ENCODE measurements around the gene DMD. TPM values are rescaled to one million over a fixed set of nuclear protein-coding genes. Genes with fewer than 3 reads are reported as not detected.

DMD gene
- total RNA-seq, 1 donor from 2014 or later = 22.2 TPM

DNA sequence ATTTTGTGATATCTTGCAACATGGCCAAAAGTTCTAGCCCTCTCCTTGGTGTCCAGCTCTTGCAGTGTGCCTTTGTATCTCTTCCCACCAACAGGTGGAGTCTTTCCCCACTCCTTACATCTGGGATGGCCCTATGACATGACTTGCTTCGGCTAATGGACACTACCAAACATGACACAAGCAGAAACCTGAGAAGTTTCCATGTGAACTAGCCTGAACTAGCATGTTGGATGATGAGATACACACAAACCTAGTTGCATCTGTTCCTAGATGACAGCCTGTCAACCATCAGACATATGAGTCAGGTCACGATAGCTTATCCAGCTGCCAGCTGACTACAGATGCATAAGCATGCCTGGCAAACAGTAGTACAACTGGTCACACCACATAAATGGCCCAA lies 1932.0 kb downstream of the DMD start:
- TF ChIP-seq, protein P1, sequence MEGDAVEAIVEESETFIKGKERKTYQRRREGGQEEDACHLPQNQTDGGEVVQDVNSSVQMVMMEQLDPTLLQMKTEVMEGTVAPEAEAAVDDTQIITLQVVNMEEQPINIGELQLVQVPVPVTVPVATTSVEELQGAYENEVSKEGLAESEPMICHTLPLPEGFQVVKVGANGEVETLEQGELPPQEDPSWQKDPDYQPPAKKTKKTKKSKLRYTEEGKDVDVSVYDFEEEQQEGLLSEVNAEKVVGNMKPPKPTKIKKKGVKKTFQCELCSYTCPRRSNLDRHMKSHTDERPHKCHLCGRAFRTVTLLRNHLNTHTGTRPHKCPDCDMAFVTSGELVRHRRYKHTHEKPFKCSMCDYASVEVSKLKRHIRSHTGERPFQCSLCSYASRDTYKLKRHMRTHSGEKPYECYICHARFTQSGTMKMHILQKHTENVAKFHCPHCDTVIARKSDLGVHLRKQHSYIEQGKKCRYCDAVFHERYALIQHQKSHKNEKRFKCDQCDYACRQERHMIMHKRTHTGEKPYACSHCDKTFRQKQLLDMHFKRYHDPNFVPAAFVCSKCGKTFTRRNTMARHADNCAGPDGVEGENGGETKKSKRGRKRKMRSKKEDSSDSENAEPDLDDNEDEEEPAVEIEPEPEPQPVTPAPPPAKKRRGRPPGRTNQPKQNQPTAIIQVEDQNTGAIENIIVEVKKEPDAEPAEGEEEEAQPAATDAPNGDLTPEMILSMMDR (IDR thresholded peaks at IDR 0.05; ENCODE audit: insufficient read depth, low read depth, low read length) = peak; percentile 29
- TF ChIP-seq EZH2 (IDR thresholded peaks at IDR 0.05; ENCODE audit: insufficient read depth, low read length) = no peak
- no peaks in the 10 kb centered on the region for H3K4me1 Mint-ChIP-seq (ENCODE audit: low read depth, unreplicated experiment)
- no peaks in the 10 kb centered on the region for H4K20me1 ChIP-seq (ENCODE audit: insufficient read depth, low read length)
- H3K4me2 ChIP-seq (ENCODE audit: low read length) = no peak overlapping the region
- no peaks in the 10 kb centered on the region for H3K36me3 ChIP-seq (ENCODE audit: insufficient read depth, low read length)
- no peak overlapping the region for H3K27ac Mint-ChIP-seq (ENCODE audit: unreplicated experiment)
- H3K36me3 Mint-ChIP-seq (ENCODE audit: low read depth, unreplicated experiment) = no peaks in the 10 kb centered on the region
- no peaks in the 10 kb centered on the region for H3K9me3 ChIP-seq (ENCODE audit: insufficient read depth, low read depth, low read length)
- H3K4me3 ChIP-seq (ENCODE audit: insufficient read depth, low read depth, low read length) = no peak overlapping the region
- no peak overlapping the region for H2AFZ ChIP-seq (ENCODE audit: low read depth, low read length)
- DNase-seq (ENCODE audit: low read depth) (no peak), FAIRE-seq (peak; percentile 88)
- H3K27ac ChIP-seq (ENCODE audit: low read depth, low read length) = no peak overlapping the region
- H3K9ac ChIP-seq (ENCODE audit: low read length) = no peak overlapping the region
- no peaks in the 10 kb centered on the region for H3K9me3 Mint-ChIP-seq (ENCODE audit: unreplicated experiment)
- H3K4me3 Mint-ChIP-seq (ENCODE audit: unreplicated experiment) = no peak overlapping the region
- H3K4me1 ChIP-seq (ENCODE audit: insufficient read depth, low read length) = no peaks in the 10 kb centered on the region
- no peaks in the 10 kb centered on the region for H3K27me3 Mint-ChIP-seq (ENCODE audit: low read depth, unreplicated experiment)
- no peaks in the 10 kb centered on the region for H3K79me2 ChIP-seq (ENCODE audit: insufficient read depth, low read length)
- no peaks in the 10 kb centered on the region for H3K27me3 ChIP-seq (ENCODE audit: insufficient read depth, low read length)

DNA sequence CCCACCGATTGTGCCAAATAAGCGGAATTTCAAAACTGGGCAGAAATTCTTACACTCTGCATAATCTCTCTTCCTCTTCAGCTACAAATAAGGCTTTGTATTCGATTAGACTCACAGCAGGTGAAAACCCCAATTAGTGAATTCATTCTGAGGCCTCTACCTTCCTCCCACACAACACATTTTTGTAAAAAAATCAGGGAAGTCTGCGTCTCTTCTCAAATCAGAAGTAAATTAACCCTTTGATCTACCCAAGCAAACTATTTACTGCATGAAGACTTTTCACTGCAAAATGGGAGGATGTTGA lies 1938.9 kb downstream of the DMD start:
- Mint-ChIP-seq H3K4me1 (ENCODE audit: low read depth, unreplicated experiment) (peaks cover 12% of the 10 kb centered on the region), H3K36me3 (ENCODE audit: low read depth, unreplicated experiment) (no peaks in the 10 kb centered on the region), H3K9me3 (ENCODE audit: unreplicated experiment) (peaks cover 3% of the 10 kb centered on the region), H3K4me3 (ENCODE audit: unreplicated experiment) (no peak overlapping the region), H3K27me3 (ENCODE audit: low read depth, unreplicated experiment) (no peaks in the 10 kb centered on the region), H3K27ac (ENCODE audit: unreplicated experiment) (peak overlapping the region; percentile 15)
- H3K4me3 ChIP-seq (ENCODE audit: insufficient read depth, low read depth, low read length) = no peak overlapping the region
- H4K20me1 ChIP-seq (ENCODE audit: insufficient read depth, low read length) = no peaks in the 10 kb centered on the region
- H3K4me1 ChIP-seq (ENCODE audit: insufficient read depth, low read length) = no peaks in the 10 kb centered on the region
- no peak for TF ChIP-seq EZH2 (IDR thresholded peaks at IDR 0.05; ENCODE audit: insufficient read depth, low read length)
- TF ChIP-seq, protein P1 (IDR thresholded peaks at IDR 0.05; ENCODE audit: insufficient read depth, low read depth, low read length) = no peak
- H3K9ac ChIP-seq (ENCODE audit: low read length) = no peak overlapping the region
- no peak overlapping the region for H3K27ac ChIP-seq (ENCODE audit: low read depth, low read length)
- DNase-seq (ENCODE audit: low read depth) (no peak), FAIRE-seq (peak; percentile 20)
- H3K36me3 ChIP-seq (ENCODE audit: insufficient read depth, low read length) = no peaks in the 10 kb centered on the region
- H3K79me2 ChIP-seq (ENCODE audit: insufficient read depth, low read length) = no peaks in the 10 kb centered on the region
- H2AFZ ChIP-seq (ENCODE audit: low read depth, low read length) = no peak overlapping the region
- no peak overlapping the region for H3K4me2 ChIP-seq (ENCODE audit: low read length)
- no peaks in the 10 kb centered on the region for H3K9me3 ChIP-seq (ENCODE audit: insufficient read depth, low read depth, low read length)
- no peaks in the 10 kb centered on the region for H3K27me3 ChIP-seq (ENCODE audit: insufficient read depth, low read length)

DNA sequence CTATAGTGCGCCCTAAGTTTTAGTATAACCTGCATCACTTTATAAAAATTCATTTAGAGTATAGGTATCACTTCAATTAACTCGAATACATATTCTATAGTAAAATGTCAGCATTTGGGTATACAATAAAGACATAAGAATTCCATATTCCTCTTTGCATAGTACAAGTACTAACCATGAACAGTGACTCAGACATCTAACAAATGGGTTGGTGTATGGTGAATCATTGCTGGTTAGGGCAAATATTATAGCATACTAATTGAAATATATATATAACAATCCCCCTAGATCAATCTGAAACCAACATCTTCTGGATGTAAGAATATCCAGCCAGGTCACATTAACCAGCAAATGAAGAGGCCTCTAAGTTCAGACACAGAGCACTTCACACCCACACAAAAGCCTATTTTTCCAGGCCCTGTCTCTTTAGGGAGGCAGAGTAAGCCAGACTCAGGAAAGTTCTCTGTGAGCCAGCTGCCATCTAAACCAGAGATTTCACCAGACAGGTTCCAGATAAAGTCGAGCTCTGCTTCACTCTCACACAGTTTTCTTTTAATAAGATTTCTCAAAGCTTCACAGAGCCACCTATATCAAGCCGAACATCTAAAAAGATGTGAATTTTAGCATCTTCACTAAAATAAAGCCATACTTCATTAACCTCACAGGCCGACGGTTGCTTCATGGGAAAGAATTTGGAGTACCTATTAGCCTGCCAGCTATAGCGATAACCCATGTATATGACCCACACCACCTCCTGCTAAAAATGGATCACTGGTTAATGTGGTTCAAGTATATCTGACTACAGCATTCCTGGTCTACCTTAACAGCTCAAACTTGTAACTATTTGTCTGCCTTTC lies 1939.5 kb downstream of the DMD start:
- Mint-ChIP-seq H3K27ac (ENCODE audit: unreplicated experiment) (no peak overlapping the region), H3K27me3 (ENCODE audit: low read depth, unreplicated experiment) (no peaks in the 10 kb centered on the region), H3K4me1 (ENCODE audit: low read depth, unreplicated experiment) (peaks cover 12% of the 10 kb centered on the region), H3K9me3 (ENCODE audit: unreplicated experiment) (peaks cover 3% of the 10 kb centered on the region), H3K4me3 (ENCODE audit: unreplicated experiment) (no peak overlapping the region), H3K36me3 (ENCODE audit: low read depth, unreplicated experiment) (no peaks in the 10 kb centered on the region)
- DNase-seq (ENCODE audit: low read depth) (peak; percentile 25), FAIRE-seq (peak; percentile 72)
- H3K27ac ChIP-seq (ENCODE audit: low read depth, low read length) = no peak overlapping the region
- H3K9me3 ChIP-seq (ENCODE audit: insufficient read depth, low read depth, low read length) = no peaks in the 10 kb centered on the region
- no peak overlapping the region for H3K9ac ChIP-seq (ENCODE audit: low read length)
- no peaks in the 10 kb centered on the region for H4K20me1 ChIP-seq (ENCODE audit: insufficient read depth, low read length)
- no peak overlapping the region for H3K4me2 ChIP-seq (ENCODE audit: low read length)
- TF ChIP-seq EZH2 (IDR thresholded peaks at IDR 0.05; ENCODE audit: insufficient read depth, low read length) = no peak
- no peaks in the 10 kb centered on the region for H3K27me3 ChIP-seq (ENCODE audit: insufficient read depth, low read length)
- no peaks in the 10 kb centered on the region for H3K36me3 ChIP-seq (ENCODE audit: insufficient read depth, low read length)
- H3K4me1 ChIP-seq (ENCODE audit: insufficient read depth, low read length) = no peaks in the 10 kb centered on the region
- no peaks in the 10 kb centered on the region for H3K79me2 ChIP-seq (ENCODE audit: insufficient read depth, low read length)
- H2AFZ ChIP-seq (ENCODE audit: low read depth, low read length) = no peak overlapping the region
- H3K4me3 ChIP-seq (ENCODE audit: insufficient read depth, low read depth, low read length) = no peak overlapping the region

All from astrocyte (in vitro differentiated cells and primary cell).